ENCODE data around the gene ARID1B.

- TF ChIP-seq CTCF (IDR thresholded peaks at IDR 0.05) (no peak), POLR2AphosphoS5 (IDR thresholded peaks at IDR 0.05) (no peak)
These were observed 224.5 kb downstream of the ARID1B start for GRCh38 chr6:157001716-157002115.

All from transverse colon (tissue), 4 donors.